K562 (cell line): Measurements from ENCODE around the gene REEP3. TPM values are rescaled to one million over a fixed set of nuclear protein-coding genes. Genes with fewer than 3 reads are reported as not detected.

Source experiments
- CBFA2T2 ChIP-seq: fragments of 450-650 bp; conservative IDR thresholded peaks from 2 replicates; pipeline ENCODE4 v1.6.1; 2017; ENCODE audit warnings: mild to moderate bottlenecking
- CCAR2 ChIP-seq: fragments of 200-400 bp; formaldehyde crosslinking; IDR thresholded peaks from 2 replicates; pipeline ENCODE4 v1.6.1; 2017; ENCODE audit warnings: mild to moderate bottlenecking, low read depth, low read length
- FUS ChIP-seq: fragments of 200-400 bp; formaldehyde crosslinking; optimal IDR thresholded peaks from 2 replicates; pipeline ENCODE3; 2017; ENCODE audit warnings: low read depth, low read length
- MTA3 ChIP-seq: fragments of 450-650 bp; formaldehyde crosslinking; IDR thresholded peaks from 2 replicates; pipeline ENCODE4 v1.6.1; 2017; ENCODE audit warnings: mild to moderate bottlenecking, borderline replicate concordance
- PHF20 ChIP-seq: fragments of 450-650 bp; IDR thresholded peaks from 2 replicates; pipeline ENCODE4 v1.6.1; 2018; ENCODE audit not compliant: partially characterized antibody
- PHF8 ChIP-seq: fragments of 200-600 bp; sonication (generic); IDR thresholded peaks from 2 replicates; pipeline ENCODE4 v1.6.1; 2012; ENCODE audit warnings: mixed run types, mild to moderate bottlenecking, inconsistent platforms, low read length, moderate library complexity, borderline replicate concordance
- RNF2 ChIP-seq: sonication (generic); IDR thresholded peaks from 2 replicates; pipeline ENCODE4 v1.6.1; 2016
- U2AF1 ChIP-seq: fragments of 200-400 bp; formaldehyde crosslinking; optimal IDR thresholded peaks from 2 replicates; pipeline ENCODE3; 2017; ENCODE audit warnings: mild to moderate bottlenecking, low read depth, low read length, moderate library complexity
- ZBTB1 ChIP-seq: sonication (generic); formaldehyde crosslinking; IDR thresholded peaks from 2 replicates; pipeline ENCODE4 v1.8.1; 2023; ENCODE audit warnings: missing genetic modification reagents, low read depth, mild to moderate bottlenecking, borderline replicate concordance
- ZFPM2 ChIP-seq: fragments of 250-450 bp; sonication (Bioruptor Pico); IDR thresholded peaks from 2 replicates; pipeline ENCODE4 v1.5.1; 2022; ENCODE audit warnings: mild to moderate bottlenecking
- ZNF184 ChIP-seq: sonication (generic); formaldehyde crosslinking; IDR thresholded peaks from 2 replicates; pipeline ENCODE4 v1.5.0; 2020; ENCODE audit warnings: missing genetic modification reagents
- ZNF561 ChIP-seq: fragments of 450-650 bp; formaldehyde crosslinking; conservative IDR thresholded peaks from 2 replicates; pipeline ENCODE4 v1.4.0; 2020; ENCODE audit warnings: mild to moderate bottlenecking, moderate library complexity
- ZNF699 ChIP-seq: fragments of 250-450 bp; sonication (Bioruptor Pico); IDR thresholded peaks from 2 replicates; pipeline ENCODE4 v1.8.0; 2021; ENCODE audit warnings: mild to moderate bottlenecking, moderate library complexity; ENCODE audit not compliant: insufficient replicate concordance
- polyA plus RNA-seq, 8 experiments: library from polyadenylated mRNA; depleted of rRNA in 4 of 8; stranded (reverse) in 5 of 8; unstranded in 3 of 8; fragments of >200 nt; fragmentation: Nextera tagmentation in 2 of 8; fragmentation: Illumina TruSeq in 1 of 8; extraction: Ambion mirVana in 2 of 8; extraction: Trizol in 1 of 8; gene quantifications; 2 replicates each; pipeline versions ENCODE4 v1.2.1 to v1.2.3, GENCODE V29; 2011 to 2014; ENCODE audit warnings: inconsistent platforms in 1 of 8, missing spikeins in 1 of 8
- total RNA-seq, 7 experiments: library from RNA; depleted of rRNA in 6 of 7; stranded (reverse); fragments of >200 nt in 6 of 7; fragmentation: Illumina TruSeq in 2 of 7; extraction: Trizol in 2 of 7; gene quantifications; 2 replicates each; pipeline versions ENCODE4 v1.2.1 to v1.2.3, GENCODE V29; 2011 to 2021; ENCODE audit warnings: low replicate concordance in 1 of 7
- TF ChIP-seq, protein P1 (sequence below): sonication (generic); formaldehyde crosslinking; IDR thresholded peaks from 2 replicates; pipeline ENCODE4 v1.4.0; 2020; ENCODE audit warnings: mild to moderate bottlenecking, missing genetic modification reagents
- TF ChIP-seq, protein P2 (sequence below): fragments of 450-650 bp; conservative IDR thresholded peaks from 2 replicates; pipeline ENCODE4 v1.6.1; 2016; ENCODE audit warnings: missing genetic modification characterization, low read depth, mild to moderate bottlenecking, control low read depth, missing compliant biosample characterization
- TF ChIP-seq, protein P3 (sequence below): fragments of 250-450 bp; sonication (Bioruptor Pico); IDR thresholded peaks from 2 replicates; pipeline ENCODE4 v1.8.0; 2021; ENCODE audit warnings: borderline replicate concordance, mild to moderate bottlenecking, moderate library complexity; ENCODE audit not compliant: poor library complexity, severe bottlenecking
- TF ChIP-seq, protein P4 (sequence below): sonication (generic); formaldehyde crosslinking; IDR thresholded peaks from 2 replicates; pipeline ENCODE4 v1.8.1; 2022; ENCODE audit warnings: missing genetic modification reagents
- TF ChIP-seq, protein P5 (sequence below), 2 experiments: fragments of 450-650 bp; IDR thresholded peaks; 2 replicates each; pipeline ENCODE4 v1.6.1; 2016

The REEP3 gene
- total and polyA plus RNA-seq, 9 of the 15 experiments (the other 6 are each of a cell fraction or from before 2014, with no cell fraction given): 3.4 to 13.4 (median 9.2) TPM

DNA sequence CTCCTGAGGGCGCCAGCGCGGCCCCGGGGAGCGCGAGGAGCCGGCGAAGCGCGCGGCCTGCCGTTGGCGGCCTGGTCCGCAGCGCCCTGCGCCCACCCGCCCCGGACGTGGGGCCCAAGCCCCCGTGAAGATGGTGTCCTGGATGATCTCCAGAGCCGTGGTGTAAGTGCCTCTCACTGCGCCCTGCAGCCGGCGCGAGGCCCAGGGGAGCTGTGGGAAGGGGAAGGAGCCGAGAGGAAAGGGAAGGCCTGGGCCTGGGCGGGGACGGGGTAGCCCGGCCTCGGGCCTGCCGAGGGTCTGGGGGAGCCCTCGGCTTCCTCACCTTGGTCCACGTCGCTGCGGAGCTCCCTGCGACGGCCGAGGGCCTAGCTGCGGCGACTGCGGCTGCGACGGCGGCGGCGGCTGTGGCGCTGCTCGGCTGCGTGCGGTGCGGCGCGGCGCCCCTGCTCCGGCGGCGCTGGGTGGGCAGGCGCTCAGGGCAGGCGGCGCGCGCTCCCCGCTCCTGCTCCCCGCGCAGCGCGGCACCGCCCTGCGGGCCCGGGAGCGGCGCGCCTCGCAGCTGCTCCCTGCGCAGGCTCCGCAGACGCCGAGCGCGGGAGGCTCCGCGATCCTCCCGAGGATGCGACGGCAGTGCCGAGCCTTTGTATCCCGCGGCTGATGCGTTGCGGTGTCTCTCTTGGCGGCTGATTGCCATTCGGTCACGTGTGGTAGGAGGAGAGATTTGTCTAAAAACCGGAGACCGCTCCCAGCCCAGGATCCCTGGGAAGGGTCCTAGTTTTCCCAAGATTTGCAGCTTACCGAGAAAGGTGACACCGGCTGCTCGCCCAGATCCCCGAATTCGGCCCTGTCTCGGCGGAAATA is 445 bp downstream of the REEP3 start (continued):
- TF ChIP-seq PHF20 (peak; percentile 70), ZFPM2 (0 out of 2 replicates have a peak, but pooled peaks have one; percentile 17), MTA3 (peak; percentile 48; the same call in 1 of the 2 replicates), ZNF561 (no peak), RNF2 (no peak), U2AF1 (no peak), PHF8 (peak; percentile 93), FUS (peak; percentile 80), ZBTB1 (peak; percentile 93), CCAR2 (no peak), CBFA2T2 (no peak), ZNF184 (CRISPR knock-in tag) (no peak; the same call in 1 of the 2 replicates), ZNF699 (CRISPR knock-in tag) (no peak)
- TF ChIP-seq, protein P1, sequence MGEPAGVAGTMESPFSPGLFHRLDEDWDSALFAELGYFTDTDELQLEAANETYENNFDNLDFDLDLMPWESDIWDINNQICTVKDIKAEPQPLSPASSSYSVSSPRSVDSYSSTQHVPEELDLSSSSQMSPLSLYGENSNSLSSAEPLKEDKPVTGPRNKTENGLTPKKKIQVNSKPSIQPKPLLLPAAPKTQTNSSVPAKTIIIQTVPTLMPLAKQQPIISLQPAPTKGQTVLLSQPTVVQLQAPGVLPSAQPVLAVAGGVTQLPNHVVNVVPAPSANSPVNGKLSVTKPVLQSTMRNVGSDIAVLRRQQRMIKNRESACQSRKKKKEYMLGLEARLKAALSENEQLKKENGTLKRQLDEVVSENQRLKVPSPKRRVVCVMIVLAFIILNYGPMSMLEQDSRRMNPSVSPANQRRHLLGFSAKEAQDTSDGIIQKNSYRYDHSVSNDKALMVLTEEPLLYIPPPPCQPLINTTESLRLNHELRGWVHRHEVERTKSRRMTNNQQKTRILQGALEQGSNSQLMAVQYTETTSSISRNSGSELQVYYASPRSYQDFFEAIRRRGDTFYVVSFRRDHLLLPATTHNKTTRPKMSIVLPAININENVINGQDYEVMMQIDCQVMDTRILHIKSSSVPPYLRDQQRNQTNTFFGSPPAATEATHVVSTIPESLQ (CRISPR knock-in tag): no peak
- TF ChIP-seq, protein P2, sequence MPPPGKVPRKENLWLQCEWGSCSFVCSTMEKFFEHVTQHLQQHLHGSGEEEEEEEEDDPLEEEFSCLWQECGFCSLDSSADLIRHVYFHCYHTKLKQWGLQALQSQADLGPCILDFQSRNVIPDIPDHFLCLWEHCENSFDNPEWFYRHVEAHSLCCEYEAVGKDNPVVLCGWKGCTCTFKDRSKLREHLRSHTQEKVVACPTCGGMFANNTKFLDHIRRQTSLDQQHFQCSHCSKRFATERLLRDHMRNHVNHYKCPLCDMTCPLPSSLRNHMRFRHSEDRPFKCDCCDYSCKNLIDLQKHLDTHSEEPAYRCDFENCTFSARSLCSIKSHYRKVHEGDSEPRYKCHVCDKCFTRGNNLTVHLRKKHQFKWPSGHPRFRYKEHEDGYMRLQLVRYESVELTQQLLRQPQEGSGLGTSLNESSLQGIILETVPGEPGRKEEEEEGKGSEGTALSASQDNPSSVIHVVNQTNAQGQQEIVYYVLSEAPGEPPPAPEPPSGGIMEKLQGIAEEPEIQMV: no peak
- TF ChIP-seq, protein P3, sequence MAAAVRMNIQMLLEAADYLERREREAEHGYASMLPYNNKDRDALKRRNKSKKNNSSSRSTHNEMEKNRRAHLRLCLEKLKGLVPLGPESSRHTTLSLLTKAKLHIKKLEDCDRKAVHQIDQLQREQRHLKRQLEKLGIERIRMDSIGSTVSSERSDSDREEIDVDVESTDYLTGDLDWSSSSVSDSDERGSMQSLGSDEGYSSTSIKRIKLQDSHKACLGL: no peak
- TF ChIP-seq, protein P4, sequence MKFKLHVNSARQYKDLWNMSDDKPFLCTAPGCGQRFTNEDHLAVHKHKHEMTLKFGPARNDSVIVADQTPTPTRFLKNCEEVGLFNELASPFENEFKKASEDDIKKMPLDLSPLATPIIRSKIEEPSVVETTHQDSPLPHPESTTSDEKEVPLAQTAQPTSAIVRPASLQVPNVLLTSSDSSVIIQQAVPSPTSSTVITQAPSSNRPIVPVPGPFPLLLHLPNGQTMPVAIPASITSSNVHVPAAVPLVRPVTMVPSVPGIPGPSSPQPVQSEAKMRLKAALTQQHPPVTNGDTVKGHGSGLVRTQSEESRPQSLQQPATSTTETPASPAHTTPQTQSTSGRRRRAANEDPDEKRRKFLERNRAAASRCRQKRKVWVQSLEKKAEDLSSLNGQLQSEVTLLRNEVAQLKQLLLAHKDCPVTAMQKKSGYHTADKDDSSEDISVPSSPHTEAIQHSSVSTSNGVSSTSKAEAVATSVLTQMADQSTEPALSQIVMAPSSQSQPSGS: peak; percentile 45; the same call in 1 of the 2 replicates
- TF ChIP-seq, protein P5, sequence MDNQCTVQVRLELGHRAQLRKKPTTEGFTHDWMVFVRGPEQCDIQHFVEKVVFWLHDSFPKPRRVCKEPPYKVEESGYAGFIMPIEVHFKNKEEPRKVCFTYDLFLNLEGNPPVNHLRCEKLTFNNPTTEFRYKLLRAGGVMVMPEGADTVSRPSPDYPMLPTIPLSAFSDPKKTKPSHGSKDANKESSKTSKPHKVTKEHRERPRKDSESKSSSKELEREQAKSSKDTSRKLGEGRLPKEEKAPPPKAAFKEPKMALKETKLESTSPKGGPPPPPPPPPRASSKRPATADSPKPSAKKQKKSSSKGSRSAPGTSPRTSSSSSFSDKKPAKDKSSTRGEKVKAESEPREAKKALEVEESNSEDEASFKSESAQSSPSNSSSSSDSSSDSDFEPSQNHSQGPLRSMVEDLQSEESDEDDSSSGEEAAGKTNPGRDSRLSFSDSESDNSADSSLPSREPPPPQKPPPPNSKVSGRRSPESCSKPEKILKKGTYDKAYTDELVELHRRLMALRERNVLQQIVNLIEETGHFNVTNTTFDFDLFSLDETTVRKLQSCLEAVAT (IDR thresholded peaks at IDR 0.05): 0 out of 4 replicates have a peak, but pooled peaks of 1 of the 2 experiments have one; percentile 60
